Fibroblast of the aortic adventitia (primary cell): Measurements from ENCODE around the gene TMEM151A. TPM values are rescaled to one million over a fixed set of nuclear protein-coding genes. Genes with fewer than 3 reads are reported as not detected.

Source experiments
- DNase-seq: peaks from one replicate; pipeline ENCODE4 v3.0.0-alpha.2; 2010; ENCODE audit warnings: low read depth
- H3K4me3 ChIP-seq: 2 replicates; pipeline ENCODE4 v1.5.1; 2011; ENCODE audit warnings: low read depth, mild to moderate bottlenecking, control low read depth, low read length, moderate library complexity
- CTCF ChIP-seq: IDR thresholded peaks from 2 replicates; pipeline ENCODE4 v1.5.1; 2011; ENCODE audit warnings: mild to moderate bottlenecking, low read length, control low read depth, inconsistent platforms; ENCODE audit not compliant: insufficient read depth
- total RNA-seq: library from RNA; depleted of rRNA; stranded (reverse); fragments of >200 nt; gene quantifications from 2 replicates; pipeline ENCODE4 v1.2.3, GENCODE V29; 2012; ENCODE audit warnings: low replicate concordance

Gene TMEM151A
- total RNA-seq, 1 donor: 0.27 TPM

- no peak overlapping the region for H3K4me3 ChIP-seq
- TF ChIP-seq CTCF: no peak
- peak; percentile 61 for DNase-seq
These were observed 34.8 kb downstream of the TMEM151A start for GRCh38 chr11:66326261-66327111.

- H3K4me3 ChIP-seq: no peak overlapping the region
- TF ChIP-seq CTCF: peak; percentile 16
- peak; percentile 59 for DNase-seq
These were observed 35.7 kb downstream of the TMEM151A start for GRCh38 chr11:66327171-66328030.

DNA sequence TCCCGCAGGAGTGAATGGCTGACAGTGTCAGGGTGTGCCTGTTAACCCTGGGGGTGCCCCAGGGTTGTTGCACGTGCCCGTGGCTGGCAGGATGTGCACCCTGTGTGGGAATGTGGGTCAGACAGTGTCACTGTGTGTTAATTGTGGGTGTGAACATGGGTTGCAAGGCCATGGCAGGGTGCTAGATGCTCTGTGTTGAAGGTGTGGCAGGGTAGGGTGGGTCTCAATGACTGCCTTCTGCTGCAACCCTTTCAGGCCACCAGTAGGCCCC, 36.3 kb downstream of the TMEM151A start:
- no peak for TF ChIP-seq CTCF
- no peak for DNase-seq
- H3K4me3 ChIP-seq: no peak overlapping the region

DNA sequence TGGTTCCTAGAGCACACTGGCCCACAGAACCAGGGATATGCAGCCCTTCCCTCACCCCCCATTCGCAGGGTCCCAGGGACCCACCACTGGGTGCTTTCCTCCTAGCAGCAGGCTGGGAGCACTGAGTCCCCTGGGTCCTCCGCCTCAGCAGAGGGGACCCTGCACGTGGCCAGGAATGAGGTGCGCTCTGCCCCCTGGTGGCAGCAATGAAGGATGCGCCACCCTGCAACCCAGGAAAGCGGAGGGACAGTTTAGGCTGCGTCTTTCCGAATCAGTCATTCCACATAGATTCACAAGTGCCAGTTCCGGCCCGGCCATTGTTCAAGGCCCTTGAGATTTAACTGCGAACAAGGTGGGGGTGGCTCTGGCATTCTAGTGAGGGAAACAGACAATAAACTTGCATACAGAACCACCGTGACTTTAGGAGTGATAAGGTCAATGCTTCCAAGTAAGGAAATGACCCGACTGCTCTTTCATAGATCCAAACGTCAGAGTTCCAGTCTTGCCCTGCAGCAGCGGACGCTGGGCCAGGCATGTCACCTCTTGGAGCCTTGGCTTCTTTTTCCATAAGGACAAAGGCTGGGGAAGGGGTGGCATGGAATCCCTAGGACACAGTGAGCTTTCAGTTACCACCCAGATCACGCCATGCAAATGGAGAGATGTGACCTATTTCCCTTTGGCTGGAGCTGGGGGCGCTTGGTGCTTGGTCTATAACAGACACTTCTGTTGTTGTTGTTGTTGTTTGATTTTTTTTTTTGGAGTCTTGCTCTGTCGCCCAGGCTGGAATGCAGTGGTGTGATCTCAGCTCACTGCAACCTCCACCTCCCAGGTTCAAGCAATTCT, 36.8 kb downstream of the TMEM151A start:
- H3K4me3 ChIP-seq: no peak overlapping the region
- peak; percentile 94 for TF ChIP-seq CTCF
- DNase-seq: peak; percentile 77

DNA sequence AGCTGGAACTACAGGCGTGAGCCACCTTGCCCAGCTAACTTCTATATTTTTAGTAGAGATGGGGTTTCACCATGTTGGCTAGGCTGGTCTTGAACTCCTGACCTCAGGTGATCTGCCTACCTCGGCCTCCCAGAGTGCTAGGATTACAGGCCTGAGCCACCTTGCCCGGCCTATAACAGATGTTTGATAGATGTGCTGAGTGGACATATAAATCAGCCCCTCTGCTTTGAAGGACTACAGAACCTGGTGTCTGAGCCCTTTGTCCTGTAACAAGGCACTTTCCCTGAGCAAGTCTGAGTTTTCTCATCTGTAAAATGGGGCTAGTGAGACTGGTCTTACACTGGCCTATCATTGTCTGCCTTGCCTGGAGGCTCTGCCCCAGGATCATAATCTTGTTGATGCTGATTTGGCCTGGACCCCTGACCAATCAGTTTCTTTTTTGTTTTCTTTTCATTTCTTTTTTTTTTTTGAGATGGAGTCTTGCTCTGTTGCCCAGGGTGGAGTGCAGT, 37.5 kb downstream of the TMEM151A start:
- DNase-seq: no peak

More for the DNA sequence above, 37.5 kb downstream of the TMEM151A start:
- TF ChIP-seq CTCF: no peak
- no peak overlapping the region for H3K4me3 ChIP-seq
